Measurements from ENCODE around the gene RYR2. TPM values are rescaled to one million over a fixed set of nuclear protein-coding genes. Genes with fewer than 3 reads are reported as not detected.

Gene RYR2
- total RNA-seq, 1 experiment from 2014 or later: 0.90 TPM

- no peak overlapping the region for H3K27ac Mint-ChIP-seq (ENCODE audit: unreplicated experiment)
- CTCF ChIA-PET: no interaction called here
- H3K4me1 Mint-ChIP-seq (ENCODE audit: low read depth, unreplicated experiment): no peaks in the 10 kb centered on the region
- intact Hi-C loops (cut with micrococcal nuclease; ENCODE audit: unreplicated experiment): no loop called here
- DNase-seq: no peak
- H3K27me3 Mint-ChIP-seq (ENCODE audit: unreplicated experiment): no peaks in the 10 kb centered on the region
- no peaks in the 10 kb centered on the region for H3K36me3 Mint-ChIP-seq (ENCODE audit: insufficient read depth, unreplicated experiment)
- H3K9me3 Mint-ChIP-seq (ENCODE audit: low read depth, unreplicated experiment): peaks cover 3% of the 10 kb centered on the region
- no peak for TF ChIP-seq CTCF (IDR thresholded peaks at IDR 0.05; ENCODE audit: unreplicated experiment)
- BruUV-seq (replicated peaks): no TSS peak
- no peak overlapping the region for H3K4me3 Mint-ChIP-seq (ENCODE audit: low read depth, unreplicated experiment)
Observed at GRCh38 chr1:237309595-237310118, 267.7 kb downstream of the RYR2 start.

GRCh38 chr1:237316352-237316751 lies 274.4 kb downstream of the RYR2 start:
- CTCF ChIA-PET: no interaction called here
- H3K27ac Mint-ChIP-seq (ENCODE audit: unreplicated experiment): no peak overlapping the region
- H3K27me3 Mint-ChIP-seq (ENCODE audit: unreplicated experiment): no peaks in the 10 kb centered on the region
- no peak for DNase-seq
- no peak for TF ChIP-seq CTCF (IDR thresholded peaks at IDR 0.05; ENCODE audit: unreplicated experiment)
- no peak overlapping the region for H3K4me3 Mint-ChIP-seq (ENCODE audit: low read depth, unreplicated experiment)
- intact Hi-C loops (cut with micrococcal nuclease; ENCODE audit: unreplicated experiment): no loop called here
- no TSS peak for BruUV-seq (replicated peaks)
- no peaks in the 10 kb centered on the region for H3K4me1 Mint-ChIP-seq (ENCODE audit: low read depth, unreplicated experiment)
- H3K36me3 Mint-ChIP-seq (ENCODE audit: insufficient read depth, unreplicated experiment): no peaks in the 10 kb centered on the region
- H3K9me3 Mint-ChIP-seq (ENCODE audit: low read depth, unreplicated experiment): peaks cover 3% of the 10 kb centered on the region

- BruUV-seq (replicated peaks): no TSS peak
- no peaks in the 10 kb centered on the region for H3K4me1 Mint-ChIP-seq (ENCODE audit: low read depth, unreplicated experiment)
- no peak overlapping the region for H3K27ac Mint-ChIP-seq (ENCODE audit: unreplicated experiment)
- intact Hi-C loops (cut with micrococcal nuclease; ENCODE audit: unreplicated experiment): no loop called here
- peaks cover 2% of the 10 kb centered on the region for H3K9me3 Mint-ChIP-seq (ENCODE audit: low read depth, unreplicated experiment)
- no peaks in the 10 kb centered on the region for H3K27me3 Mint-ChIP-seq (ENCODE audit: unreplicated experiment)
- no peak for TF ChIP-seq CTCF (IDR thresholded peaks at IDR 0.05; ENCODE audit: unreplicated experiment)
- CTCF ChIA-PET: no interaction called here
- no peak for DNase-seq
- H3K36me3 Mint-ChIP-seq (ENCODE audit: insufficient read depth, unreplicated experiment): no peaks in the 10 kb centered on the region
- no peak overlapping the region for H3K4me3 Mint-ChIP-seq (ENCODE audit: low read depth, unreplicated experiment)
Observed at GRCh38 chr1:237318748-237319147, 276.8 kb downstream of the RYR2 start.

GRCh38 chr1:237320890-237321289 lies 278.9 kb downstream of the RYR2 start:
- Mint-ChIP-seq H3K4me3 (ENCODE audit: low read depth, unreplicated experiment) (no peak overlapping the region), H3K4me1 (ENCODE audit: low read depth, unreplicated experiment) (no peaks in the 10 kb centered on the region), H3K27me3 (ENCODE audit: unreplicated experiment) (no peaks in the 10 kb centered on the region), H3K36me3 (ENCODE audit: insufficient read depth, unreplicated experiment) (no peaks in the 10 kb centered on the region), H3K27ac (ENCODE audit: unreplicated experiment) (no peak overlapping the region), H3K9me3 (ENCODE audit: low read depth, unreplicated experiment) (peaks cover 4% of the 10 kb centered on the region)
- BruUV-seq (replicated peaks): no TSS peak
- CTCF ChIA-PET: no interaction called here
- DNase-seq: no peak
- intact Hi-C loops (cut with micrococcal nuclease; ENCODE audit: unreplicated experiment): no loop called here
- no peak for TF ChIP-seq CTCF (IDR thresholded peaks at IDR 0.05; ENCODE audit: unreplicated experiment)

Measured in Calu3 (cell line).